WTC11 (cell line): ENCODE measurements around the gene OR5T1.

Experiments used
- USF2 ChIP-seq: sonication (generic); formaldehyde crosslinking; IDR thresholded peaks from 2 replicates; pipeline ENCODE4 v1.8.1; 2023; ENCODE audit warnings: mild to moderate bottlenecking, missing genetic modification reagents, moderate library complexity
- TF ChIP-seq, protein P1 (sequence below): sonication (generic); formaldehyde crosslinking; IDR thresholded peaks from 2 replicates; pipeline ENCODE4 v1.8.0; 2022; ENCODE audit warnings: mild to moderate bottlenecking, missing genetic modification reagents

- TF ChIP-seq USF2 (CRISPR knock-in tag) = no peak
- TF ChIP-seq, protein P1, sequence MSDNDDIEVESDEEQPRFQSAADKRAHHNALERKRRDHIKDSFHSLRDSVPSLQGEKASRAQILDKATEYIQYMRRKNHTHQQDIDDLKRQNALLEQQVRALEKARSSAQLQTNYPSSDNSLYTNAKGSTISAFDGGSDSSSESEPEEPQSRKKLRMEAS (CRISPR knock-in tag) = no peak
Observed at GRCh38 chr11:56296898-56297297, 22.9 kb downstream of the OR5T1 start.
